ENCODE measurements around the gene GATD1. TPM values are rescaled to one million over a fixed set of nuclear protein-coding genes. Genes with fewer than 3 reads are reported as not detected.

GATD1 gene
- total RNA-seq, 1 experiment from 2014 or later: 43.6 TPM

DNA sequence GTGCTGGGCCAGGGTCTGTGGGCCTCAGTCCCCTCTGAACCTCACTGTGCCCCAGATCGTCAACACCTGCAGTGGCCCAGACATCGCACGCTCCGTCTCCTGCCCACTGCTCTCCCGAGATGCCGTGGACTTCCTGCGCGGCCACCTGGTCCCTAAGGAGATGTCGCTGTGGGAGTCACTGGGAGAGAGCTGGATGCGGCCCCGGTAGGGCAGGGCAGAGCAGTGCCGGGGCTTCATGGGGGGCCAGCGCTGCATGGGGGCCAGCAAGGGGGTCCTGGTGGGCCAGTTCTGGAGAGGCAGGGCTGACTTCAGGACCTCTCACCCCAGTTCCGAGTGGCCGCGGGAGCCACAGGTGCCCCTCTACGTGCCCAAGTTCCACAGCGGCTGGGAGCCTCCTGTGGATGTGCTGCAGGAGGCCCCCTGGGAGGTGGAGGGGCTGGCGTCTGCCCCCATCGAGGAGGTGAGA is 54.9 kb downstream of the GATD1 start:
- no peak overlapping the region for H3K4me3 ChIP-seq (ENCODE audit: low read length)
- no peak overlapping the region for H2AFZ ChIP-seq (ENCODE audit: low read length)
- DNase-seq: no peak
- peaks cover 36% of the 10 kb centered on the region for H3K4me1 ChIP-seq (ENCODE audit: low read length)
- no peaks in the 10 kb centered on the region for H3K27me3 ChIP-seq (ENCODE audit: low read length)
- no peak overlapping the region for H3K9ac ChIP-seq (ENCODE audit: low read length)
- H3K9me2 ChIP-seq (replicated peaks; ENCODE audit: insufficient read depth, low read length): no peaks in the 10 kb centered on the region
- no peaks in the 10 kb centered on the region for H3K36me3 ChIP-seq (ENCODE audit: insufficient read depth, low read length)
- peaks cover 8% of the 10 kb centered on the region; the same call in 1 of the 2 replicates for H4K20me1 ChIP-seq (ENCODE audit: insufficient read depth, low read depth, low read length)
- H3K79me2 ChIP-seq (ENCODE audit: low read length): no peaks in the 10 kb centered on the region
- peak overlapping the region; percentile 39 for H3K4me2 ChIP-seq (ENCODE audit: low read depth, low read length, poor library complexity, severe bottlenecking)
- no peaks in the 10 kb centered on the region for H3K9me3 ChIP-seq (ENCODE audit: low read length)
- no peak overlapping the region for H3K27ac ChIP-seq (ENCODE audit: low read length)

DNA sequence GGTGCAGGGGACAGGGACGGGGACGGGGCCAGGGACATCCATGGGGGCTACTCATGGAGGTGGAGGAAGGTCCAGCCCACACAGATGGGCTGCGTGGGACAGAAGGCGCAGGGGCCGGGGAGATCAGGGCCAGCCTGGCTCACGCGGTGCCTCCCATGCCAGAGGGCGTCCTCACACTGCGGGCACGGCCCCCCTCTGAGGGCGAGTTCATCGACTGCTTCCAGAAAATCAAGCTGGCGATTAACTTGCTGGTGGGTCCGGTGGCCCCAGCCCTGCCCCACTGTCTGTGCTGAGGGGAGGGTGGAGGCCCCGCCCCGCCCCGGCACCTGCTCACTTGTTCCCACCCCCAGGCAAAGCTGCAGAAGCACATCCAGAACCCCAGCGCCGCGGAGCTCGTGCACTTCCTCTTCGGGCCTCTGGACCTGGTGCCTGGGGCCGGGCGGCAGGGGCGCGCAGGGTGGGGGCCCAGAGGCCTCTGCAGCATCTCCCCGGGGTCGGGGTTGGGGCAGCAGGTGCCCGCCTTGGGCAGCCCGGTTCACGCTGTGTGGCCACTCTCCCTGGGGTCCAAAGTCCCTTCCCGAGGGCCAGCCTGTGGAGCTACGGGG is 55.4 kb downstream of the GATD1 start:
- Histone ChIP-seq H3K9me2 (replicated peaks; ENCODE audit: insufficient read depth, low read length) (no peaks in the 10 kb centered on the region), H3K4me3 (ENCODE audit: low read length) (no peak overlapping the region), H3K27me3 (ENCODE audit: low read length) (no peaks in the 10 kb centered on the region), H3K36me3 (ENCODE audit: insufficient read depth, low read length) (no peaks in the 10 kb centered on the region), H3K9ac (ENCODE audit: low read length) (no peak overlapping the region), H3K4me2 (ENCODE audit: low read depth, low read length, poor library complexity, severe bottlenecking) (peak overlapping the region; percentile 39), H3K79me2 (ENCODE audit: low read length) (no peaks in the 10 kb centered on the region), H3K9me3 (ENCODE audit: low read length) (no peaks in the 10 kb centered on the region), H2AFZ (ENCODE audit: low read length) (no peak overlapping the region), H4K20me1 (ENCODE audit: insufficient read depth, low read depth, low read length) (peaks cover 8% of the 10 kb centered on the region; the same call in 1 of the 2 replicates), H3K4me1 (ENCODE audit: low read length) (peaks cover 36% of the 10 kb centered on the region), H3K27ac (ENCODE audit: low read length) (no peak overlapping the region)
- peak; percentile 85 for DNase-seq

DNA sequence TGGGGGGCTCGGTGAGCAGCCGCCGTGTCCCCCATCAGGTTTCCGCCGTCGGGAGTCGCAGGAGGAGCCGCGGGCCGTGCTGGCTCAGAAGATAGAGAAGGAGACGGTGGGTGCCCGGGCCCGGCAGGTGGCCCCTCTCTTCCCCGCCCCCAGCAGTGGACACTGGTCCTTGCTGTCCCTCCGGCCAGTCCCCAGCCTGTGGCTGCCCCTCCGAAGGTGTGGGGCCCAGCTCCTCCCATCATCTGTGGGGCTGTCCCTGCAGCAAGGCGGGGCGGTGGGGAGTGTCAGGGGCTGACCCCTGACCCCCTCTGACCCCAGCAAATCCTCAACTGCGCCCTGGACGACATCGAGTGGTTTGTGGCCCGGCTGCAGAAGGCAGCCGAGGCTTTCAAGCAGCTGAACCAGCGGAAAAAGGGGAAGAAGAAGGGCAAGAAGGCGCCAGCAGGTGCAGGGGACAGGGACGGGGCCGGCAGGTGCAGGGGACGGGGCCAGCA is 56.0 kb downstream of the GATD1 start:
- H3K27me3 ChIP-seq (ENCODE audit: low read length): no peaks in the 10 kb centered on the region
- H3K9me3 ChIP-seq (ENCODE audit: low read length): no peaks in the 10 kb centered on the region
- no peak overlapping the region for H3K27ac ChIP-seq (ENCODE audit: low read length)
- peaks cover 8% of the 10 kb centered on the region; the same call in 1 of the 2 replicates for H4K20me1 ChIP-seq (ENCODE audit: insufficient read depth, low read depth, low read length)
- peak overlapping the region; percentile 39 for H3K4me2 ChIP-seq (ENCODE audit: low read depth, low read length, poor library complexity, severe bottlenecking)
- H3K79me2 ChIP-seq (ENCODE audit: low read length): no peaks in the 10 kb centered on the region
- H3K9me2 ChIP-seq (replicated peaks; ENCODE audit: insufficient read depth, low read length): no peaks in the 10 kb centered on the region
- no peaks in the 10 kb centered on the region for H3K36me3 ChIP-seq (ENCODE audit: insufficient read depth, low read length)
- DNase-seq: peak; percentile 55
- no peak overlapping the region for H3K4me3 ChIP-seq (ENCODE audit: low read length)
- peaks cover 30% of the 10 kb centered on the region for H3K4me1 ChIP-seq (ENCODE audit: low read length)
- no peak overlapping the region for H3K9ac ChIP-seq (ENCODE audit: low read length)
- H2AFZ ChIP-seq (ENCODE audit: low read length): no peak overlapping the region

DNA sequence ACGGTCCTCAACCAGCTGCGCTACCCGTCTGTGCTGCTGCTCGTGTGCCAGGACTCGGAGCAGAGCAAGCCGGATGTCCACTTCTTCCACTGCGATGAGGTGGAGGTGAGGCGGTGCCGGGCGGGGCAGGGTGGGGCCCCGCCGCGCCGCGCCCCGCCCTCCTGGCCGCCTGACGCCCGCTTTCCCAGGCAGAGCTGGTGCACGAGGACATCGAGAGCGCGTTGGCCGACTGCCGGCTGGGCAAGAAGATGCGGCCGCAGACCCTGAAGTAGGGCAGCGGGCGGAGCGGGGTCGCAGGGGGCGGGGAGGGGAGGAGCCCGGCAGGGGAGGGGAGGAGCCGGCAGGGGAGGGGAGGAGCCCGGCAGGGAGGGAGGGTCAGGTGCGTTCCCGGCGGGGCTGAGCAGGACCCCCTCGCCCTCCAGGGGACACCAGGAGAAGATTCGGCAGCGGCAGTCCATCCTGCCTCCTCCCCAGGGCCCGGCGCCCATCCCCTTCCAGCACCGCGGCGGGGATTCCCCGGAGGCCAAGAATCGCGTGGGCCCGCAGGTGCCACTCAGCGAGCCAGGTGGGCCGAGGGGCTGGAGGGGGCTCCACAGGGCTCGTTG is 56.5 kb downstream of the GATD1 start:
- no peaks in the 10 kb centered on the region for H3K27me3 ChIP-seq (ENCODE audit: low read length)
- H3K9me3 ChIP-seq (ENCODE audit: low read length): no peaks in the 10 kb centered on the region
- H3K79me2 ChIP-seq (ENCODE audit: low read length): no peaks in the 10 kb centered on the region
- peaks cover 25% of the 10 kb centered on the region for H3K4me1 ChIP-seq (ENCODE audit: low read length)
- no peak overlapping the region for H3K9ac ChIP-seq (ENCODE audit: low read length)
- H3K4me3 ChIP-seq (ENCODE audit: low read length): no peak overlapping the region
- H3K36me3 ChIP-seq (ENCODE audit: insufficient read depth, low read length): no peaks in the 10 kb centered on the region
- H4K20me1 ChIP-seq (ENCODE audit: insufficient read depth, low read depth, low read length): peaks cover 8% of the 10 kb centered on the region; the same call in 1 of the 2 replicates
- no peaks in the 10 kb centered on the region for H3K9me2 ChIP-seq (replicated peaks; ENCODE audit: insufficient read depth, low read length)
- no peak overlapping the region for H3K4me2 ChIP-seq (ENCODE audit: low read depth, low read length, poor library complexity, severe bottlenecking)
- H2AFZ ChIP-seq (ENCODE audit: low read length): no peak overlapping the region
- H3K27ac ChIP-seq (ENCODE audit: low read length): no peak overlapping the region
- no peak for DNase-seq

DNA sequence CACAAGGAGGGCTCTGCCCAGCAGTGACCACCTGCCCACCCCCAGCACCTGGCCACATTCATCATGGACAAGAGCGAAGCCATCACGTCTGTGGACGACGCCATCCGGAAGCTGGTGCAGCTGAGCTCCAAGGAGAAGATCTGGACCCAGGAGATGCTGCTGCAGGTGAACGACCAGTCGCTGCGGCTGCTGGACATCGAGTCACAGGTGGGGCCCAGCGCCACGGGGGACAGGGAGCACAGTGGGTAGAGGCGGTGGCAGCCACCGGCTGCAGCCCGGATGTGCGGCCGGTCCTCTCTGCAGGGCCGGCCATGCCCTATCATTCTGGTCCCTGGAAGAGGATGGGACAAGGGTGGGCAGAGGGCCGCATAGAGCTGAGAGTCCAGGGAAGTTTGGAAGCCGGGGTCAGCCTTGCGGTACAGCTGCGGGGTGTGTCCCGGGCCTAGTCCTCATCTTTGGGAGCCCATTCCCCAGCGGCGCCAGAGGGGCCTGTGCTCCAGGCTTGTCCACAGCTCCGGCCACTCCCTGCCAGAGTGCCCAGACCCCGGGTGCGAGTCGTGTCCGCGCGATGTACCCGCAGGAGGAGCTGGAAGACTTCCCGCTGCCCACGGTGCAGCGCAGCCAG is 57.2 kb downstream of the GATD1 start:
- Histone ChIP-seq H2AFZ (ENCODE audit: low read length) (no peak overlapping the region), H3K36me3 (ENCODE audit: insufficient read depth, low read length) (no peaks in the 10 kb centered on the region), H3K9ac (ENCODE audit: low read length) (no peak overlapping the region), H4K20me1 (ENCODE audit: insufficient read depth, low read depth, low read length) (peaks cover 8% of the 10 kb centered on the region; the same call in 1 of the 2 replicates), H3K4me2 (ENCODE audit: low read depth, low read length, poor library complexity, severe bottlenecking) (no peak overlapping the region), H3K4me1 (ENCODE audit: low read length) (peaks cover 21% of the 10 kb centered on the region), H3K27ac (ENCODE audit: low read length) (no peak overlapping the region), H3K4me3 (ENCODE audit: low read length) (no peak overlapping the region), H3K9me3 (ENCODE audit: low read length) (no peaks in the 10 kb centered on the region), H3K79me2 (ENCODE audit: low read length) (no peaks in the 10 kb centered on the region), H3K27me3 (ENCODE audit: low read length) (no peaks in the 10 kb centered on the region), H3K9me2 (replicated peaks; ENCODE audit: insufficient read depth, low read length) (no peaks in the 10 kb centered on the region)
- DNase-seq: no peak

DNA sequence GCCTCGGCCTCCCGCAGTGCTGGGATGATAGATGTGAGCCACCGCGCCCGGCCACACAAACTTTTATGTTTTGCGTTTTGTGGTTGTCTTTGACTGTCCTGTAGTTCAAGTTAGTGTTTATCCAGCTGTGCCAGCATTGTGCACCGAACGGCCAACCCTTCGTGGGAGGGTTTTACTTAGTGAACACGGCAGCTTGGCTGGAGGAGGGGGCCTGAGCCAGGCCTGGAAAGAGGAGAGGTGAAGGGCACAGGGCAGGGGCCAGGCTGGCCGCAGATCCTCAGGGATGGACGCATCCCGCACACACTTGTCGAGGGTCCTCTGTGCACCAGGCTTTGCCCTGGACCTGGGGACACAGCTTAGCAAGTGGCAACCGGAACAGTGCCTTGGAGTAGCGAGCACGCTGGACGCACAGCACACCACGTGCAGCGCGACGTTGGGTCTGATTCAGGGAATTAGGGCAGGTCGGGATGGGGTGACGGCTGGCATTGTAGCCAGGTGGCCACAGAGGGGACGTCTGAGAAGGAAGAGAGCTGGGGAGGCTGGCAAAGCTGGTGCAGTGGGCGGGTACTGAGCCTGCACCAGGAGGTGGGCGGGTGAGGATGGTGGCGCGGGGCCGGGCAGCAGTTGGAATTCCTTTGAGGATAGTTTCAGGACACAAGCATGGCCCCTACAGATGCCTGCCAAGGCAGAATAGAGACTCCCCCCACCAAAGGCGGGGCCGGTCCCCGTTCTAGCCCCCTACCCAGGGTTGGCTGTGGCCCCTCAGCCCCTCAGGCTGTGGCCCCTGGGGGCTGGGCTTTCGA is 57.9 kb downstream of the GATD1 start:
- no peak for DNase-seq
- Histone ChIP-seq H3K27me3 (ENCODE audit: low read length) (no peaks in the 10 kb centered on the region), H3K4me1 (ENCODE audit: low read length) (peaks cover 18% of the 10 kb centered on the region), H4K20me1 (ENCODE audit: insufficient read depth, low read depth, low read length) (peaks cover 8% of the 10 kb centered on the region; the same call in 1 of the 2 replicates), H2AFZ (ENCODE audit: low read length) (no peak overlapping the region), H3K9ac (ENCODE audit: low read length) (no peak overlapping the region), H3K9me2 (replicated peaks; ENCODE audit: insufficient read depth, low read length) (no peaks in the 10 kb centered on the region), H3K79me2 (ENCODE audit: low read length) (no peaks in the 10 kb centered on the region), H3K9me3 (ENCODE audit: low read length) (no peaks in the 10 kb centered on the region), H3K4me2 (ENCODE audit: low read depth, low read length, poor library complexity, severe bottlenecking) (no peak overlapping the region), H3K27ac (ENCODE audit: low read length) (no peak overlapping the region), H3K36me3 (ENCODE audit: insufficient read depth, low read length) (no peaks in the 10 kb centered on the region), H3K4me3 (ENCODE audit: low read length) (no peak overlapping the region)

Data from Karpas-422 (cell line).